MM.1S (cell line): ENCODE data around the gene MPP3.

Source experiments
- EZH2 ChIP-seq: fragments of 300-600 bp; sonication (generic); optimal IDR thresholded peaks from 2 replicates; pipeline ENCODE3; 2017; ENCODE audit warnings: low read depth, mild to moderate bottlenecking, antibody characterized with exemption, low read length, mixed read lengths
- EZH2phosphoT487 ChIP-seq: fragments of 300-600 bp; sonication (generic); IDR thresholded peaks from 2 replicates; pipeline ENCODE4 v1.6.1; 2018; ENCODE audit warnings: antibody characterized with exemption, low read length
- TF ChIP-seq, protein P1 (sequence below): fragments of 300-600 bp; sonication (generic); IDR thresholded peaks from 2 replicates; pipeline ENCODE4 v1.5.1; 2016; ENCODE audit warnings: antibody characterized with exemption, low read length, mixed read lengths

DNA sequence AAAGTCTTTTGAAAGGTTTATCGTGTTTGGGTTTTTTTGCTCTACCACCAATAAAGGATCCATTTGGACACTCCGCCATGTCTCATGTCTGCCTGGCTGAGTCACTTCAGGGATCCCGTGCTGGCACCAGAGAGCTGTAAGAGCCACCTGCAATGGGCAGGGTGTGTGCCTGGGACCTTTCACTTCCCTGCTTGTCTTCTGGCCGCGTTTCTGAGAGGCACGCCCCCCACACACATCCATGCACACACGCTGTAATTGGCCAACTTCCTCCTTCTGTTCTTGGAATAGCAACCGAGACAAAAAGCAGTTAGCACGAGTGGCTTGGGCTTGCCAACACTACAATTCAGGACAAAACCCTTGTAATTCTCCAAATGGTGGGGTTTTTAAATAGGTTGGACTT is 64.6 kb downstream of the MPP3 start:
- TF ChIP-seq EZH2 (no peak), EZH2phosphoT487 (no peak)
- TF ChIP-seq, protein P1, sequence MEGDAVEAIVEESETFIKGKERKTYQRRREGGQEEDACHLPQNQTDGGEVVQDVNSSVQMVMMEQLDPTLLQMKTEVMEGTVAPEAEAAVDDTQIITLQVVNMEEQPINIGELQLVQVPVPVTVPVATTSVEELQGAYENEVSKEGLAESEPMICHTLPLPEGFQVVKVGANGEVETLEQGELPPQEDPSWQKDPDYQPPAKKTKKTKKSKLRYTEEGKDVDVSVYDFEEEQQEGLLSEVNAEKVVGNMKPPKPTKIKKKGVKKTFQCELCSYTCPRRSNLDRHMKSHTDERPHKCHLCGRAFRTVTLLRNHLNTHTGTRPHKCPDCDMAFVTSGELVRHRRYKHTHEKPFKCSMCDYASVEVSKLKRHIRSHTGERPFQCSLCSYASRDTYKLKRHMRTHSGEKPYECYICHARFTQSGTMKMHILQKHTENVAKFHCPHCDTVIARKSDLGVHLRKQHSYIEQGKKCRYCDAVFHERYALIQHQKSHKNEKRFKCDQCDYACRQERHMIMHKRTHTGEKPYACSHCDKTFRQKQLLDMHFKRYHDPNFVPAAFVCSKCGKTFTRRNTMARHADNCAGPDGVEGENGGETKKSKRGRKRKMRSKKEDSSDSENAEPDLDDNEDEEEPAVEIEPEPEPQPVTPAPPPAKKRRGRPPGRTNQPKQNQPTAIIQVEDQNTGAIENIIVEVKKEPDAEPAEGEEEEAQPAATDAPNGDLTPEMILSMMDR, result no peak
